Esophagus squamous epithelium (tissue), 4 donors: Measurements from ENCODE around the gene PDIA2.

ENCODE experiments used
- POLR2A ChIP-seq, 4 donors: fragments of 450-650 bp; IDR thresholded peaks; one replicate each; pipeline ENCODE4 v1.6.1; 2017; ENCODE audit warnings: antibody characterized with exemption in 4 of 4, mild to moderate bottlenecking in 4 of 4, moderate library complexity in 3 of 4
- TF ChIP-seq, protein P1 (sequence below), 6 experiments: fragments of 450-650 bp in 4 of 6; fragments of 200-600 bp in 2 of 6; sonication (generic) in 2 of 6; IDR thresholded peaks; one replicate each; pipeline ENCODE4 v1.5.1; 2016 to 2019; ENCODE audit warnings: antibody characterized with exemption in 6 of 6, mild to moderate bottlenecking in 4 of 6, moderate library complexity in 4 of 6

- TF ChIP-seq POLR2A (IDR thresholded peaks at IDR 0.05): no peak
- TF ChIP-seq, protein P1, sequence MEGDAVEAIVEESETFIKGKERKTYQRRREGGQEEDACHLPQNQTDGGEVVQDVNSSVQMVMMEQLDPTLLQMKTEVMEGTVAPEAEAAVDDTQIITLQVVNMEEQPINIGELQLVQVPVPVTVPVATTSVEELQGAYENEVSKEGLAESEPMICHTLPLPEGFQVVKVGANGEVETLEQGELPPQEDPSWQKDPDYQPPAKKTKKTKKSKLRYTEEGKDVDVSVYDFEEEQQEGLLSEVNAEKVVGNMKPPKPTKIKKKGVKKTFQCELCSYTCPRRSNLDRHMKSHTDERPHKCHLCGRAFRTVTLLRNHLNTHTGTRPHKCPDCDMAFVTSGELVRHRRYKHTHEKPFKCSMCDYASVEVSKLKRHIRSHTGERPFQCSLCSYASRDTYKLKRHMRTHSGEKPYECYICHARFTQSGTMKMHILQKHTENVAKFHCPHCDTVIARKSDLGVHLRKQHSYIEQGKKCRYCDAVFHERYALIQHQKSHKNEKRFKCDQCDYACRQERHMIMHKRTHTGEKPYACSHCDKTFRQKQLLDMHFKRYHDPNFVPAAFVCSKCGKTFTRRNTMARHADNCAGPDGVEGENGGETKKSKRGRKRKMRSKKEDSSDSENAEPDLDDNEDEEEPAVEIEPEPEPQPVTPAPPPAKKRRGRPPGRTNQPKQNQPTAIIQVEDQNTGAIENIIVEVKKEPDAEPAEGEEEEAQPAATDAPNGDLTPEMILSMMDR (IDR thresholded peaks at IDR 0.05): no peak
These were observed 24.8 kb downstream of the PDIA2 start for GRCh38 chr16:307691-308312.
